GM19438 (cell line): ENCODE data around the gene ATOX1.
"Not testable (repeated sequence)": the region's sequence is repeated elsewhere in the genome, so short reads cannot be mapped to it uniquely, and the experiment has no call there.

Source experiments
- ATAC-seq: cut with Tn5 transposase; IDR thresholded peaks from one replicate; pipeline ENCODE4 v1.9.1; 2021; ENCODE audit warnings: low read depth; ENCODE audit not compliant: unreplicated experiment

ATOX1 gene

DNA sequence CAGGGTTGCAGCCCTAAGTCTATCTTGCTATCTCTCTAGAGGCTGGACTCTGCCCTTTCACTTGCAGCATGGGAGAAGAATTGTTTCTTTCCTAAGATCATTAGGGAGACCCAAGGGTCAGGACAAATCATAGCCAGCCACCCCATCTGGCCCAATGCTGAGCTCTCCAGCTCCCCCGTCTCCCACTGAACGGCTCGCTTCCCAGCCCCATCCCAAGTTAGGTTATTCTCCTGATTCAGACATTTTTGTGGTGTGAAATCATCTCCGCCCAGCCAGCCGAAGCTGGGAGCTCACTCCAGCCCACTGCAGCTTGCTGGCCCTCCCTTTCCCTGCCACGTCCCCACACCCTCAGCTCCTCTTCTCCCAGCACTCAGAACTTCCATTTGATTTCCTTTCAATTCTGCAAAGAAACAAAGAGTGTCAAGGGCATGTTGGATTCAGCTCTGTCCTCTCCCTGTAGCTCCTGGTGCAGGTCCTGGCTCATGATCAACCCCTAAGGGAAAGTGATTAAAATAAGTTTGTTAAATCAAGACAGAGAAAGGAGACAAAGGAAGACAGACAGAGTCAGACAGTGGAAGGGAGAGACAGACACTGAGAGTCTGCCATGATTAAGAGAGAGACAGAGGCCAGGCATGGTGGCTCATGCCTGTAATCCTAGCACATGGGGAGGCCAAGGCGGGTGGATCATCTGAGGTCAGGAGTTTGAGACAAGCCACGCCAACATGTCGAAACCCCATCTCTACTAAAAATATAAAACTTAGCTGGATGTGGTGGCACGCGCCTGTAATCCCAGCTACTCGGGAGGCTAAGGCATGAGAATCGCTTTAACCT is 59.1 kb downstream of the ATOX1 start:
- no peak for ATAC-seq

DNA sequence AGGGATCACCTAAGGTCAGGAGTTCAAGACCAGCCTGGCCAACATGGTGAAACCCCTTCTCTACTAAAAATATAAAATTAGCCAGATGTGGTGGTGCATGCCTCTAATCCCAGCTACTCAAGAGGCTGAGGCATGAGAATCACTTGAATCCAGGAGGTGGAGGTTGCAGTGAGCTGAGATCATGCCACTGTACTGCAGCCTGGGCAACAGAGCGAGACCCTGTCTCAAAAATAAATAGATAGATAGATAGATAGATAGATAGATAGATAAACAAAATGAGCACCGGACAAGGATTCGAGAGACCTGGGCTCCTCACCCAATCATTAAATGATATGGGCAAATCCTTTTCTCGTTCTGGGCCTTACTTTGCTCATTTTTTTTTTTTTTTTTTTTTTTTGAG is 60.4 kb downstream of the ATOX1 start:
- ATAC-seq = not testable (repeated sequence)

DNA sequence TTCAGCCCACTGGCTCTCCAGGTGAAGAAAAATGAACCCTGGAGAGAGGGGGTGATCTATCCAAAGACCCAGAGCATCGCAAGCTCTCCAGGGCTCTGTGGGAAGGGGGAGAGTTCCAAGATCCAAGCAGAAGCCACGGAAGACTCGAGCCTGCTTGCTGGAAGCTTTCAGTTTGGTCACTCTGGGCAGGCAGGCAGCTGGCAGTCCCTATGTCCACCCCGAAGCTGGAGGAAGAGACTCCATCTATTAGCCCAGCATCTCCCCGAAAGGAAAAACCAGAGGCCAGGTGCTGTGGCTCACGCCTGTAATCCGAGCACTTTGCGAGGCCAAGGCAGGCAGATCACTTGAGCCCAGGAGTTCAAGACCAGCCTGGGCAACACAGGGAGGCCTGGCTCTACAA is 61.0 kb downstream of the ATOX1 start:
- no peak for ATAC-seq

DNA sequence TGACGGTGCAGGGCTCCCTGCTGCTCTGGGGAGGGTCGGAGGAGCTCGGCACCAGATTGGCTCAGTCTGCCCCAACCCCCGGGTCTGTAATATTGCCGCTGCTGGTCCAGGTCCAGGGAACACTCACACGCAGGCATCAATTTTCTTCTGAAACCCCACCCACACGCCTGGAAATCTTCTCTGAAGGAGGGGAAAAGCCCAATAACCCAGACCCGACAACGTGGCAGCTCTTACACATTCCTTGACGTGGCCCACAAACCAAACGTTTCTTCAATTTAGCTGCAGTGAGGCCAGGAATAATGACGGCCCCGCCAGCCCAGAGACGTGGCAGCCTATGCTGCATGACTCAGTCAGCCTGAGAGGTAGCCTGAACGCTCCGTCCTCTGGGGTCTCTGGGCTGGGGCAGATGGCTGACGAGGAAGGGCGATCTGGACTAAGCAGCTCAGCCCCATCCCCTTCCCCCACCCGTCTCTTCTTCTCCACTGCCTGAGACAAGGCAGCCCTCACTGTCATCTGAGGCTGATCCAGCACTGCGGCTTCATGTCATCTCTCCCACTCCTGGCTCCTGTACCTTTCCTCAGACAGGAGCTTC is 61.9 kb downstream of the ATOX1 start:
- no peak for ATAC-seq

DNA sequence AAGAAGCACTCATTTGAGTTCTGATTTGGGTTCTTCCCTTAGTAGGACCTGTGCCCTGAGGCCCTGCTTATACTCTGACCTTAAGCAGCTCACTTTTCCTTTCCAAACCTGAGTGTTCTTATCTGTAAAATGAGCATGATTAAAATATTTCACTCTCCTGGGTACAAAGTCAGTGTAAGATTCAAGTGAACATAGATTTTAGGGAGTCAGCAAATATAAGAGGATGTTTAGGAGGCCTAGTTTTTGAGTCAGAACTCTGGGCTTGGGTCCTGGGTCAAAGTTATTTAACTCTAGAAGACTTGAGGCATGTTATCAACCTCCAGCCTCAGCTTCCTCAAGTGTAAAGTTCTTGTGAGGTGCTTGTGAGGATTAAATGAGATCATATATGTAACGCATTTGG is 63.0 kb downstream of the ATOX1 start:
- ATAC-seq = no peak

DNA sequence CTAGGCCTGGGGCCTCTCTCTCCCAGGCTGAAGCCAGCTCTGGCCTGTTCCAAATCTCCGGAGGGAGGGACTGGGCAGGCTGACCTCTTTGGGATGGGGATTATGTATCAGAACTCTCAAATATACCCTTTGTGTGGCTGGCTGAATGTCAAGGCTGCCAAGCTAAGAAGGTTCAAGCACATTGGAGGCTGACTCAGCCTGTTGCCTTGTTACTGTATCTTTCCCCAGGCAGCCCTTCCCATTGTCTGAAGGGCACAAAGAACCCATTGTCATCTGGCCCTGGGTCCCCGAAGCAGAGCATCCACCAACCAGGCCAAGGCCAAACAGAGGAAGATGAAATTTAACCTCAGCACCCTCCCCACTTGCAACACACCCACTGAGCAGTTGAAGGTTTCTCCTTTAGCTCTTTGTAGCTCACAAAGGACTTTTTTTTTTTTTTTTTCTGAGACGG is 64.4 kb downstream of the ATOX1 start:
- ATAC-seq = no peak
